H1 (cell line): ENCODE data around the gene BCAR3. TPM values are rescaled to one million over a fixed set of nuclear protein-coding genes. Genes with fewer than 3 reads are reported as not detected.

ENCODE experiments used
- NANOG ChIP-seq: IDR thresholded peaks from 2 replicates; pipeline ENCODE4 v1.6.1; 2011; ENCODE audit warnings: low read length, low read depth, mild to moderate bottlenecking, inconsistent platforms; ENCODE audit not compliant: insufficient read depth, poor library complexity, severe bottlenecking
- RFX5 ChIP-seq: IDR thresholded peaks from 2 replicates; pipeline ENCODE4 v1.6.1; 2011; ENCODE audit warnings: low read depth, low read length, improper control_type of control experiment, borderline replicate concordance
- polyA plus RNA-seq, 7 experiments: library from polyadenylated mRNA; depleted of rRNA in 3 of 7; stranded (reverse) in 5 of 7; unstranded in 2 of 7; fragments of >200 nt in 5 of 7; fragments of 200-250 nt in 2 of 7; gene quantifications; 1 replicate in 5 of 7; 2 replicates in 1 of 7; 4 replicates in 1 of 7; pipeline versions ENCODE4 v1.2.1 to v1.2.3, GENCODE V29; 2011 to 2013; ENCODE audit warnings: missing spikeins in 2 of 7, mixed read lengths in 2 of 7
- total RNA-seq: library from RNA; stranded (reverse); fragmentation: NEBNext Ultra II Directional; extraction: Animal tissue kit (Norgen Biotek cat#: 25700); gene quantifications from 2 replicates; pipeline ENCODE4 v1.2.1, GENCODE V29; 2021

The BCAR3 gene
- total and polyA plus RNA-seq, 2 of the 8 experiments (the other 6 are each of a cell fraction or from before 2014, with no cell fraction given): 5.6 to 9.2 TPM

GRCh38 chr1:93680076-93680419, 1.6 kb downstream of the BCAR3 start (continued):
- TF ChIP-seq NANOG: no peak
- no peak for TF ChIP-seq RFX5
